NOMO-1 treated with DMSO at 0.1 percent for 48 hours (cell line): ENCODE results near the gene RASGEF1C.

Source experiments
- DNase-seq: peaks from one replicate; lab custom pipeline; 2025; ENCODE audit not compliant: unreplicated experiment; lab: John Stamatoyannopoulos, UW

RASGEF1C gene

GRCh38 chr5:180161420-180162303 is 47.3 kb downstream of the RASGEF1C start:
- no peak for DNase-seq

GRCh38 chr5:180160789-180161188 is 48.2 kb downstream of the RASGEF1C start:
- peak; percentile 80 for DNase-seq

- DNase-seq: no peak
Observed at GRCh38 chr5:180160215-180160614, 48.8 kb downstream of the RASGEF1C start.

DNA sequence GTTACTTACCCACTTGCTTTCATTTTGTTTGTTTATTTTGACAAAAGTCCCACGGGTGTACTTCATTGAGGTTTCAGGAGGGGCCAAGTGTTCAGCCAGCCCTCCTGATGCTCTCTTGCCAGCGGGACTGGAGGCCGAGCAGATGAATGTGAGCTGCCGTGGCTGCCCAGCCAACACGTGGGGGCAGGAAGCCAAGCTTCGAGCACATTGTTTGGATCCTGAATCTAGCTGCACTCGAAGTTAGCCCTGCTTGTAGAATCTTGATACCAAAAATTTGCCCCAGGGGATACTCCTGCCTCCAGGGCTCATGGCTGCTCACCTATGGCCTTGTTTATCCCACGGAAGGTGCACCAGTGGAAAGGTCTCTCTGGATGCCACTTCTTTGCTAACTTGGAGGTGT is 49.3 kb downstream of the RASGEF1C start:
- no peak for DNase-seq

GRCh38 chr5:180157866-180158265 is 51.1 kb downstream of the RASGEF1C start:
- no peak for DNase-seq

DNA sequence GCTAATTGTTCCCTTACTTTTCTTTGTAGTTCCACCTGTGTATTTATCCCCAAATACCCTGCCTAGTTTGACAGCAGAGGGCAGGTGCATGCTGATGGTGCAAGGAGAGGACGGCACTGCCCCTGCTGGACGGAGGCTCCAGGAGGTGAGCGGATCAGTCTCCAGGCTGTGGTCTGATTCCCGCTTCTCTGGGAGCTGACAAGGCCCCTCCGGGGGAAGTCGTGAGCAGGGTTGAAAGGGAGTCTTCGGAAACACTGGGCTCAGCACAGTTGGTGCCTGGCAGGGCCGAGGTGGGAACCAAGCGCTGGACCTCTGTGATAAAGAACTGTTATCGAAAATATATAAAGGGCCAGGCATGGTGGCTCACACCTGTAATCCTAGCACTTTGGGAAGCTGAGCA is 52.9 kb downstream of the RASGEF1C start:
- DNase-seq: no peak

- DNase-seq: no peak
Observed at GRCh38 chr5:180155365-180155926, 53.6 kb downstream of the RASGEF1C start.

GRCh38 chr5:180154821-180155364 is 54.1 kb downstream of the RASGEF1C start:
- no peak for DNase-seq

GRCh38 chr5:180153991-180154390 is 55.0 kb downstream of the RASGEF1C start:
- no peak for DNase-seq

GRCh38 chr5:180153099-180153498 is 55.9 kb downstream of the RASGEF1C start:
- no peak for DNase-seq

DNA sequence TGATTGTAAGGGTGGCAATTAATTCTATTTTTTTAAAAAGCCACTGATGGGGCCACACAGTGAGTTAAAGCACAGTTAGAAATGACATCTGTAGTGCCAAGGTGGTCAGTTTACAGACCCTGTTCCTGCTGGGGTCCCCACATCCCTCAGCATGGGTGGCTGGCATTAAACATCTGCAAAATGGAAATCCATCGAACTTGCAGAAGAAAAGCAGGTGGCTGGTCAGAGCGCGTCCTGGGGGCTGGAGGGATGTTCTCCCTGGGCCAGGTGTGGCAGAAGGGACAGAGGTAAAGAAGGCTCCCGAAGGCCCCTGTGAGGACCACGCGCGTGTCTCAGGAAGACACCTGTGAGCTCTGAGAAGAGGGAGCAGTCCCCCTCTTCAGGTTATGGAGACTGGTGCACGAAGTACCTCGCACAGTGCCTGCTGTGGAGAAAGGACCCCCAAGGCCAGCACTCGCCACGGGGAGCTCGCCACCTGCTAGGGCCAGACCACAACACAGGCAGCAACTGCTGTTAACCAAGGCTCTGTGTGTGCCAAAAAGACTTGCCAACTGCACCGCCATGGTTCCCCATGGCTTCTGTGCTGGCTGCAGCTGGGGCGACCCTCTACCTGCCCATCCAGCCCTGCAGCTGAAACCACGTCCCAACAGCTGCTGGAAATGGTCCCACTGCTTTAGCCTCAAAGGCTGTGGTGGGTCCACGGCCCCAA is 65.2 kb downstream of the RASGEF1C start:
- DNase-seq: no peak

DNA sequence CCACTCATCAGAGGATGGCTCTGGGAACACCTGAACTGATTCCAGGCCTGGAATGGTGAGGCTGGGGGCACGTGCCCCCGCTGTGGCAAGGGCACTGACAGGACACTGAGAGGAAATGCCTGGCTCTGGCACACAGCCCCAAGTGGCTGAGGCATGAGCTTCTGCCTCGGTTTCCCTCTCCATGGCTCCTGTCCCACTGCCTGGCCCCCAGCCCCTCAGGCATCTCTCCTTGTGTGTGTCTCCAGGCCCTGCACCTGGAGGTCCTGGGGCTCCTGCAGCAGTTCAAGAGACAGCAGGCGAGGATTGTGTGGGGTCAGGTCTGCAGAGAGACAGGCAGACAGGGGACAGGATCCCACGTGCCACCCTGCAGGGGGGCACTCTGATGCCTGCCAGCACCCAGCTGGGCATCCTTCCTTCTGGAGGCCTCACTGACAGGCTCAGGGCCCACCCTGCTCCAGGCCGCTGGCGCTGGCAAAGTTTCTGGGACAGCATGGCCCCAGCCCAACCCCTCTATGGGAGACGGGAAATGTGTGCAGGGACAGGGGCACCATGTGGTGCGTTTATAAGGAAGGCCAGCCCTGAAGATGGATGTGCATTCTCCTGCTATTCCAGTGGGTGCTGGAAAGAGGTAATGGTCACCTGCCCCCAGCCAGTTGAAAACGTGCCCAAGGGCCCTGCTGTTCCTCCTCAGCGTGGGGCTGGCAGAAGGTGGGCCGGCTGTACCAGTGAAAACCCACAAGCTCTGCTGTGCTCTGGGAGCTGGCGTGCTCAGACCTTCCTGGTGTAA is 66.0 kb downstream of the RASGEF1C start:
- no peak for DNase-seq

DNA sequence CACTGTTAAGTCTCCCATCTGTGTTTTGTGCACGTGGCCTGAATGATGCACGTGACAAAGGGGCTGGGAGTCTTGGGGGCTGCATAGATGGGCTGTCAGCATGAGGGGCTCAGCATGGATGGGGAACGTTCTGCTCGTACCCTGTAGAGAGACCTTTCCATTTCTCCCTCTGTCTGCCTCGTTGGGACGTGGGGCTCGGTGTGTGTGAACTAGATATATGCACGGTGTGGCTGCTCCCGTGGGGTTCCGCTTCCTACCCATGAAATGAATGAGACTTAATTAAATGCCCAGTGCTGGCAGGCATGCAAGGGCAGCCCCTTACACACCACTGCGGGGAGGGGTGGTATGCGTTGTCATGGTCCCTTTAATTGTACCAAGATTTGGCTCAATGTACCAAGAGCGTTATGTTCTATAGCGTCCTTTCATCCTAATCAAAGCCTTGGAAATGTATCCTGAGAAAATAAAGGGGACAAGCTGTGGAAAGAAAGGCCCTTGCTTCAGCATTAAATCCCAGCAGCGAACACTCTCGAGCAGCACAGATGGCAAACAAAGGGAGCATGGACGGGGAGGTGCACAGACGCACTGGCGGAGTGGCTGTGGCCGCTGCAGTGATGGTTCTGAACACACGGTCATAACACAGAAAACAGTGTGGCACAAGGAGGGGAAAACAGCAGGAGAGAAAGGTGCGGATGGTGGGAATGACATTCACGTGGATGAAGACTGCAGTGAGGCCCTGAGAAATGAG is 66.8 kb downstream of the RASGEF1C start:
- no peak for DNase-seq

- no peak for DNase-seq
Observed at GRCh38 chr5:180141068-180141660, 67.8 kb downstream of the RASGEF1C start.

DNA sequence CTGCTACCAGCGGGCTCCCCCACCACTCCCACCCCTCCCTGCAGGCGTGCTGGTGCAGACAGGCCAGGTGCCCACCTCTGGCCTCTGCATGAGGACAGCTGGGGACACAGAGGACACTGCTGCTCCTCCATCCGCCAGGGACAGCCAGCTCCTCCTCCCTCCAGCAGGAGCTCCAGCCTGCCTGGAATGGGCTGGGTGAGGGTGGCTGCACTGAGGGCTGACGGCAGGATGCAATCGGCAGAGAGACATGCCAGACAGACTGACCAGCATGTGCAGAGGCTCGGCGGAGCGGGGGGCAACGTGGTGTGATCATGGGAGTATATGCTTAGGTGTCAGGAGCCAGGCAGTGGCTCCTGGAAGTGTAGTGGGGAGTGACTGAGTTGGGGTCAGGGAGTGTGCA is 68.4 kb downstream of the RASGEF1C start:
- DNase-seq: no peak

DNA sequence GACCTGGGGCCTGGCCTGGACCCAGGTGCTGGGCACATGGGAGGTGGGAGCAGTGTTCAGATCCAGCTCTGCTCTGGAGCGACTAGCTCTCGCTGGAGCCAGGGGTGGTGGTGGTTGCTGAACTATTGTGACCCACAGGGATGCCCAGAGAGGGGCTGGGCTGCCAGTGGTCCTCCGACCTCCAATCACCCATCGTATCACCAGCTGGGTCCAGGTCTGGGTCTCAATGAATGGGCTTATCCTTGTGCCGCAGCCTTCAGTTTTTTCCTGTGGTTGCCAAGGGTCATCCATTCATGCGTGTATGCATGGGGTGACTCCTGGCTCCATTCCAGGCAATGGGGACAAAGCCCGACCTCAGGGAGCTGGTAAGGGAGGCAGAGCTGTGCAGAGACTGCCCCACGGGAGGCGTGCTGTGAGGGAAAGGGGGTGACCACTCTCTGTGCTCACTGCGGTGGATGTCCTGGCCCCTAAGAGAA is 68.9 kb downstream of the RASGEF1C start:
- DNase-seq: no peak

- DNase-seq: no peak
Observed at GRCh38 chr5:180139731-180140055, 69.3 kb downstream of the RASGEF1C start.

DNA sequence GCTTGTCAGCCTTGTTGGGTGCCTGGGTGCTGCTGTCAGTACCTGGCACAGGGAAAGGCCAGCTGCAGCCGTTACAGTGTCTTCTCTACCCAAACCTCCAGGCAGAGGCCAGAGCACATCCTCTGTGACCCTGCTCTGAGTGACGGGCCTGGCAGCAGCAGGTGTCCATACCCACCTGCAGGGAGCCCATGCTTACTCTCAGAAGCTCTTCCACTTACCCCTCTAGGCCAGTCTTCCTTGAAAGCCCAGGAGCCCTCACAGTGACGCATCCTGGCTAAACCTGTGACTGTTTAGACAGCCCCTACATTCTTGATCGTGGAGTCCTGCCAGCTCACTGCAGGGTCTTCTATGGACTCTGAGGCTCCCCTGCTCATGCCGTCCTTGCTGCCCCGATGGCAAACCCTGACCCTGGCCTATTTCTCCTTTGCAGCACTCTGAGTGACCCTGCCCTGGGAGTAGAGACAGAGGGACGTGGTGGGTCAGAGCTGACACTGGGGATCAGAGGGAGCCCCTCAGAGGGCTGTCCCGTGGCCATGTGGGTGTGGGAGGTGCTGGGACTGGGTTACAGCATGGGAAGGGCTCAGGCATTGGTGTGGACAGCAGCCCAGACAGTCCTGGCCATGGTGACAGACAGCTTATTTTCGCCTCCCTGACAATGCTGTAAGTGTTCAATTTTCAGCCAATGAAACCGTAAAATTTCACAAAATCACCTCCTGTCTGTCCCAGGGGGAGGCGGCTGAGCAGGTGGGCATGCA is 69.9 kb downstream of the RASGEF1C start:
- DNase-seq: no peak
